AG09319 (cell line): Measurements from ENCODE around the gene ZBTB18.

Experiments used
- DNase-seq: peaks from one replicate; pipeline ENCODE4 v3.0.0-alpha.2; 2010; ENCODE audit warnings: low read depth; ENCODE audit errors: extremely low read depth
- TF ChIP-seq, protein P1 (sequence below): IDR thresholded peaks from 2 replicates; pipeline ENCODE4 v1.5.1; 2011; ENCODE audit warnings: low read depth, mild to moderate bottlenecking, inconsistent platforms, low read length, moderate library complexity

ZBTB18 gene

DNA sequence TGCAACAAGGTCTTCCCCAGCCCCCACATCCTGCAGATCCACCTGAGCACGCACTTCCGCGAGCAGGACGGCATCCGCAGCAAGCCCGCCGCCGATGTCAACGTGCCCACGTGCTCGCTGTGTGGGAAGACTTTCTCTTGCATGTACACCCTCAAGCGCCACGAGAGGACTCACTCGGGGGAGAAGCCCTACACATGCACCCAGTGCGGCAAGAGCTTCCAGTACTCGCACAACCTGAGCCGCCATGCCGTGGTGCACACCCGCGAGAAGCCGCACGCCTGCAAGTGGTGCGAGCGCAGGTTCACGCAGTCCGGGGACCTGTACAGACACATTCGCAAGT, 3.8 kb downstream of the ZBTB18 start:
- DNase-seq: no peak

DNA sequence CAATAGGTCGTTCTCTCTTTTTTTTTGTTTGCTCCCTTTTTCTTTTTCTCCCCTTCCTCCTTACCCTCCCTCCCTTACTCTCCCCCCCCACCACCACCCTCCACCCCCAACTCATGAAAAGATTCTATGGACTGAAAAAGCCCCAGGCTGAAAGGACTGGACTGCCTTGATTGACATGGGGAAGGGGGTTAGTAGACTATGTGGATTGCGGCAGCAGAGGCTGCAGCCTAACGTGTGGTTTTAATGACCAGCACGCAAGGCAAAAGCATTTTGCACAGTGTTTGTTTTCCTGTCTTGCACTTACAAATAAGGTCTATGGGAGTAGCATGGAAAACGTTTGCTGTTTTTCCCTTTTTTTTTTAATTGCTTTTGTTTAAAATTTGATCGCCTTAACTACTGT, 5.5 kb downstream of the ZBTB18 start:
- DNase-seq: no peak
- TF ChIP-seq, protein P1, sequence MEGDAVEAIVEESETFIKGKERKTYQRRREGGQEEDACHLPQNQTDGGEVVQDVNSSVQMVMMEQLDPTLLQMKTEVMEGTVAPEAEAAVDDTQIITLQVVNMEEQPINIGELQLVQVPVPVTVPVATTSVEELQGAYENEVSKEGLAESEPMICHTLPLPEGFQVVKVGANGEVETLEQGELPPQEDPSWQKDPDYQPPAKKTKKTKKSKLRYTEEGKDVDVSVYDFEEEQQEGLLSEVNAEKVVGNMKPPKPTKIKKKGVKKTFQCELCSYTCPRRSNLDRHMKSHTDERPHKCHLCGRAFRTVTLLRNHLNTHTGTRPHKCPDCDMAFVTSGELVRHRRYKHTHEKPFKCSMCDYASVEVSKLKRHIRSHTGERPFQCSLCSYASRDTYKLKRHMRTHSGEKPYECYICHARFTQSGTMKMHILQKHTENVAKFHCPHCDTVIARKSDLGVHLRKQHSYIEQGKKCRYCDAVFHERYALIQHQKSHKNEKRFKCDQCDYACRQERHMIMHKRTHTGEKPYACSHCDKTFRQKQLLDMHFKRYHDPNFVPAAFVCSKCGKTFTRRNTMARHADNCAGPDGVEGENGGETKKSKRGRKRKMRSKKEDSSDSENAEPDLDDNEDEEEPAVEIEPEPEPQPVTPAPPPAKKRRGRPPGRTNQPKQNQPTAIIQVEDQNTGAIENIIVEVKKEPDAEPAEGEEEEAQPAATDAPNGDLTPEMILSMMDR: no peak

More for the DNA sequence above, 3.8 kb downstream of the ZBTB18 start:
- TF ChIP-seq, protein P1: no peak

DNA sequence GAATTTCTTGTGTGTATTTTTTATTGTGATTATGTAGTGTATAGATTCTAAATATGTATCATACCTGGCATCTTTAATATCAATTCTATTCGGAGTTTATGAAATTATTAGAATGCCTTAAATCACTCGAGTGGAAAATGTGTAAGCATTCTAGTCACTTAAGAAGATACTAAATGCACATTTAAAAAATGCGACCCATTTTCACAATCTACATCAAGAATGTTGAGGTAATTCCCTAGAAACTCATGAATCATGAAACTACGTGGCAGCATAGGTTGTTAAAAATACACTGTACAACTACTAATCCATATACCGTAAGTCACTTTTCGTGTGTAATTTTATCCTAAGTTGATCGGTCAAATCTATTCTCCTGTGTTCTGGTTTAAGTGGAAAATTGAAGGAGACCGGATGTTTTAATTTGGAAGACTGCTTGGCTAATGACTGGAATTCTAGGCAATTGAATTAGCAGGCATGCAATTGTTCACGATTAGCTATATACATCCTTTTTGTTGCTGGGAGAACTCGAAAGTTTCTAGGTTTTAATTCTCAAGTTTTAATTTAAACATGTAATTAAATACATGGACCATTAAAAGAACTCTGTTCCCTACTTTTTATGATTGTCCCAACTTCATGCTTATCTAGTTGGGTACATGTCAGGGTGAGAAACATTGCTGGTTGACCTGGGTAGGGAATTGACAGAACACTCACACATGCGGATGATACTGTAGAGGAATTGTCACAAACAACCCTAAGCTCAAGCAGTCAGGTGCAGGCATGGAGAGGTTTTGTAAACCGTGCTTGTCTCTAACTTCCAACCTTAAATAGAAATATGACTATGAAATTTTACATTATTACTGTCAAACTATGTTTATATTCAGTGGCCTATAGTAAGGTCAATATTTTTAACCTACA, 6.6 kb downstream of the ZBTB18 start:
- no peak for DNase-seq
- TF ChIP-seq, protein P1: no peak

DNA sequence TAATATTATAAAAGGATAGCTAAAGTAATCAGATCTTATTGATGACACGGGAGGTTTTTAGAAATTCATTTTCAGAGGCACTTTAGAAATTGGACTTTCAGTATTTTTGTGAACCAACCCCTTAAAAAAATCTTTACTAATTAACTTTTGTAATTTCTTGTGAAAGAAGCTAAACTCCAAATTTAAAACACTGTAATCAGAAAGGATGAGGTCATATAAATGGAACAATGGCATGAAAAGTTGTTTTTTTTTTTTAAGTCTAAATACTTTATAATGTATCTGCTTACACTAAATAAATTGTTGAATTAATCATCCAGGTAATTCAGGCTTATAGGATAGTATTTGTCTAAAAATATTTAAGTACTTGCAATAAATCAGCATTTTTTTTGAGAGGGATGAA, 9.0 kb downstream of the ZBTB18 start:
- TF ChIP-seq, protein P1: no peak

DNA sequence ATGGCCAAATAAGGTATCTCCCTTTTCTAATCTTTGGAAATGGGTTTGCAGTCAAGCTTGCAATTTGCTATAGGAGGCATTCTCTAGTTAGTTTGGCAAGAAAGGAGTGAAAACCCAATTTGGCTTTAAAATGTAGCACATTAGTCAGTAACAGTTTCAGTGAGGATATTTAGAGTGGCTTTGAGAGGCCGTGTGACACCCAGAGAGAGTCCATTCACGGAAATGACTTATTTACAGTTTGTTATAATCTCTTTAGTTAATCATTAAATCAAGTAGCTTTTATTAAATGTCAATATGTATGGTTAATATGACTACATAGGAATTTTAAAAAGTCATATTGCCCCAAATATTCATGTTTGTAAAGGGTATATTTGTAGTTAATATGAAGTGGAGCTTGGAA, 9.6 kb downstream of the ZBTB18 start:
- TF ChIP-seq, protein P1: no peak
- DNase-seq: no peak

More for the DNA sequence above, 9.0 kb downstream of the ZBTB18 start:
- no peak for DNase-seq

DNA sequence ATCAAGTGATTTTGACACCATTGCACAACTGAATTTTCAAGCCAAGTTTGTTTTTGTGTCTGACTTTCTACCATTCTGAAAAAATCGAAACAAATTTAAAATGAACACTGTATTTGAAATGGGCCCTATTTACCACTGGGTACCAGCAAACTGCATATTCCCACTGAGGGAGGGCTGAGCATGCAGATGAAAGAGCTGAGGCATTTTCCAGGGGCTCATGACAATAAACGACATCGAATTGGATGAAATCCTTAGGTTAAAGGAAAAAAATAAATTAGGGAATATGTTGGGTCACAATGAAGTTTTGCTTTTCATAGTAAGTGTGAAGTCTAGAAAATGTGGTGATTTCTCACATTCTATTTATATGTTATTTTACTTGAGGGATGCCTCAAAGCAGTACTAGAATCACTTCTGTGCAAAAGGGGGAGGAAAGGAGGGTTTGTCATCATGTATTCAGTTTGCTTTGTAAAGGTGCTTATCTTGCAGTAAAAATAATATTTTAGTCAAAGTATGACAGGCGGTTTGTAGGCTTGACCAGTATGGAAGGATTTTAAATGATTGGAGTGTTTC, 11.2 kb downstream of the ZBTB18 start:
- TF ChIP-seq, protein P1: no peak

DNA sequence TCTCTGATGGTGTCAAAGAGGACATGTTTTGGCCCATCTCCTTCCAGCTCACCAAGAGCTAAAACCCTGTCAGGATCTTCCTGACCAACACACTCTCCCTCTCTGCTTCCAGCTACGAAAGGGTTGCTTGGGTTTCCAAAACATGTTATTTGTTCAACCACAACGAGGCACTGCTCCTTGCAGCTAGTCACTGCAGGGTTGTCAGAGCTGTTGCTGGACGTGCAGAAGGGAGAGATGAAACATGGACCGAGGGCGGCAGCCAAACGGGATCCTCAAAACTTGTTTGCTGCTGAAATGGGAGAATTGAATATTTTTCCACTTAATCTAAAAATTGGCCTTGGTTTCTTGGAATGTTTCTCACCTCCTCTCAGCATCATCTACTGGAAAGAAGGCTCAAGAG, 12.4 kb downstream of the ZBTB18 start:
- TF ChIP-seq, protein P1: no peak
- no peak for DNase-seq

More for the DNA sequence above, 11.2 kb downstream of the ZBTB18 start:
- no peak for DNase-seq
